ENCODE results near the gene TRPM2. TPM values are rescaled to one million over a fixed set of nuclear protein-coding genes. Genes with fewer than 3 reads are reported as not detected.

Gene TRPM2
- polyA plus RNA-seq, 3 donors, result 0.98 to 1.3 (median 1.2) TPM

GRCh38 chr21:44427241-44428120 is 74.1 kb downstream of the TRPM2 start:
- no peak for DNase-seq

DNA sequence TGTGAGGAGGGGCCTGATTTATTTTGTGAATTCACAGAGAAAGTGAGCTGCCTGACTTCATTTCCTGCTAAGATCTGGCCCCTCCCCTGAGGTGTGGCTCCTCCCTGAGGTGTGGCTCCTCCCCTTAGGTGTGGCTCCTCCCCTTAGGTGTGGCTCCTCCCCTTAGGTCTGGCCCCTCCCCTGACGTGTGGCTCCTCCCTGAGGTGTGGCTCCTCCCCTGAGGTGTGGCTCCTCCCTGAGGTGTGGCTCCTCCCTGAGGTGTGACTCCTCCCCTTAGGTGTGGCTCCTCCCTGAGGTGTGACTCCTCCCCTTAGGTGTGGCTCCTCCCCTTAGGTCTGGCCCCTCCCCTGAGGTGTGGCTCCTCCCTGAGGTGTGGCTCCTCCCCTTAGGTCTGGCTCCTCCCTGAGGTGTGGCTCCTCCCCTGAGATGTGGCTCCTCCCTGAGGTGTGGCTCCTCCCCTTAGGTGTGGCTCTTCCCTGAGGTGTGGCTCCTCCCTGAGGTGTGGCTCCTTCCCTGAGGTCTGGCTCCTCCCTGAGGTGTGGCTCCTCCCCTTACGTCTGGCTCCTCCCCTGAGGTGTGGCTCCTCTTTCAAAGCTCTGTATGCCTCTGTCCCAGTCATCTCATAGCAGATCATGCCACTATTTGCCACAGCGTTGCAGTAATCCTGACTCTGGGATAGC is 75.0 kb downstream of the TRPM2 start:
- DNase-seq, result no peak

DNA sequence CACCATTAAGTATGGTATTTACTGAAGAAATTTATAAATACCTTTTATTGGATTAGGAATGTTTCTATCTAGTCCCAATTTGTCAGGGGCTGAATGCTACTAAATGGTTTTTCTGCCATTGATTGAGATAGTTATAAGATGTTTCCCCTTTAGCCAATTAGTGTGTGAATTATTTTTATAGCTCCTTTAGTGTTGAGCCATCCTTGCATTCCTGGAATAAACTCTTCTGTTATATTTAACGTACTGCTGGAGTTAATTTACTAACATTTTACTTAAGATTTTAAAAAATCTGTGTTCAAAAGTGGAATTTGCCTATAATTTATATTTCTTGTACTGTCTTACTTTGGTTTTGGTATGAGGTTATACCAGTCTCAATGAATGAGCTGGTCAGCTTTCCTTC is 76.5 kb downstream of the TRPM2 start:
- no peak for DNase-seq

- no peak for DNase-seq
Measured at GRCh38 chr21:44431300-44431699, 77.9 kb downstream of the TRPM2 start.

GRCh38 chr21:44432841-44433790 is 79.7 kb downstream of the TRPM2 start:
- DNase-seq, result no peak

- no peak for DNase-seq
Measured at GRCh38 chr21:44433791-44434567, 80.6 kb downstream of the TRPM2 start.

GRCh38 chr21:44434568-44434925 is 81.1 kb downstream of the TRPM2 start:
- no peak for DNase-seq

GRCh38 chr21:44434936-44435635 is 81.7 kb downstream of the TRPM2 start:
- no peak for DNase-seq

- DNase-seq, result no peak
Measured at GRCh38 chr21:44436111-44436611, 82.7 kb downstream of the TRPM2 start.

GRCh38 chr21:44436958-44437357 is 83.5 kb downstream of the TRPM2 start:
- no peak for DNase-seq

GRCh38 chr21:44437371-44437695 is 83.9 kb downstream of the TRPM2 start:
- DNase-seq, result no peak

DNA sequence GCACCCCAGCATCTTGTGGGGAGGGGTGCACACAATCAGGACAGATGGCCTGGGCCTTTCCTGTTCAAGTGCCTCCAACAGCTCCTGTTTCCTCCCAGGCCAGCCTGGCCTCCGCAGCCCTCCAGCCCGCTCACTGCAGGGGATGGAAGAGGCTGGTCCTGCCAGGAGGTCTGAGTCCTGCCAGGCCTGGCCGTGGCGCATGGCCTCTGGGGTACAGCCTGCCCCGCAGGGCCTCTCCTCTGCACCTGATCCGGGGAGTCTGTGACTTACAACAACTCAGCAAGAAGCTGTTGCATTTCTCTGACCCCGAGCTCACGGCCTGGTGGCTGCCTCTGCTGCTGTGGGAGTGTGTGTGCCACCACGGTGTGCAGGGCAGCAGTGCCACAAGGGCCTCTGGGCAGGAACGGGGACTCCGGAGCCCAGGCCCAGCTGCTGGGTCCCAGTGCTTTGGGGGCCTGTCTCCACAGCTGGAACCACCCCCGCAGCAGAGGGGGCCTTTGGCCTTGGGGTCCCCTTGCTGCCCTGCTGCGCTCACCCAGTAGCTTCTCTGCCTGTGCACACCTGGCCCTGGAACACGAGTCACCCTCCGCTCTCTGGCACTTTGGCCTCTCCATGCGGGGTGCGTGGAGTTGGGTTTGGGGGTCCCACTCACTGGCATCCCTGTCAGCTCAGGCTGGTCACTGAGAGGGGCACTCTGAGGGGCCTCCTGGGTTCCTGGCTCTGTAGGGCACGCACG is 84.4 kb downstream of the TRPM2 start:
- DNase-seq, result no peak

DNA sequence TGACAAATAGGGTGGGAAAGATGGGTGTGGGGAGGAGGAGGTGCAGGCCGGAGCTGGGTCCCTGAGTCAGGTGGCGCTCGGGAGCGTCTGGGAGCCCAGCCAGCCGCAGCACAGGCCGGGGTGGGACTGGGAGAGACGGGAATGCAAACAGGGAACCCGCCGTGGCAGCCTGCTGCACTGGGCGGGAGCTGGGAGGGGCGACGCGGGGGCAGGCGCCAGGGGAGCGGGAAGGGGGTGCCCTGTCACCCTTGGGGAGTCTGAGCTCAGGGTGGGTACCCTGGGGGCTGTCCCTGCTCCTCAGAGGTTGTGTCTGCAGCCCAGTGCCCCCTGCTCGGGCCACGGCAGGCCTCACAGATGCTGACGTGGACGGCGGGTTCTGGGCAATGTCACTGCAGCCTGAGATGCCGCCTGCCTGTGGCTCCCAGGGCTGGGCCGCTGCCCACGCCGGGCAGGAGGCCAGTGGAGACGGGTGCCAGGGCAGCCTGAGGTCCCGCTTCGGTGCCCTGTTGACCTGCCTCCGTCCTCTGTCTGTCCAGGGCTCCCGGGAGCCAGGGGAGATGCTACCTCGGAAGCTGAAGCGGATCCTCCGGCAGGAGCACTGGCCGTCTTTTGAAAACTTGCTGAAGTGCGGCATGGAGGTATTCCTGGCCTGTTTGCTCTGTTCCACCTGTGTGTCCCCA is 85.2 kb downstream of the TRPM2 start:
- DNase-seq, result no peak

DNA sequence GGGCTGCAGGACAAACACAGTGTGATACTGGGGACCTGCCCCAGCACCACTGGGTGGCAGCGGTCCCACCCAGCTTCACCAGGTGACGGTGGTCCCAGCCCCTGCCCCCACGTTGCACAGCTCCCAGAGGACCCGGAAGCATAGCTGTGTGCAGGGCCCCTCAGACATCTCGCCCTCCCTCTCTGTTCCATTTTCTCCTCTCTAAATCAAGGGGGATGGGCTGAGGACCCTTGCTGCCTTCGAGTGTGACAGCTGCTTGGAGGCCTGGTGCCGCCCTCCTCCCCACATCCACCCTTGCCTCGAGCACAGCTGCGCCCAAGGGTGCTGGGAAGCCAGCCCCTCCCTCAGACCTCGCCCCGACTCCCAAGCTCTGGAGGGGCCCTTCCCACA is 85.8 kb downstream of the TRPM2 start:
- no peak for DNase-seq

DNA sequence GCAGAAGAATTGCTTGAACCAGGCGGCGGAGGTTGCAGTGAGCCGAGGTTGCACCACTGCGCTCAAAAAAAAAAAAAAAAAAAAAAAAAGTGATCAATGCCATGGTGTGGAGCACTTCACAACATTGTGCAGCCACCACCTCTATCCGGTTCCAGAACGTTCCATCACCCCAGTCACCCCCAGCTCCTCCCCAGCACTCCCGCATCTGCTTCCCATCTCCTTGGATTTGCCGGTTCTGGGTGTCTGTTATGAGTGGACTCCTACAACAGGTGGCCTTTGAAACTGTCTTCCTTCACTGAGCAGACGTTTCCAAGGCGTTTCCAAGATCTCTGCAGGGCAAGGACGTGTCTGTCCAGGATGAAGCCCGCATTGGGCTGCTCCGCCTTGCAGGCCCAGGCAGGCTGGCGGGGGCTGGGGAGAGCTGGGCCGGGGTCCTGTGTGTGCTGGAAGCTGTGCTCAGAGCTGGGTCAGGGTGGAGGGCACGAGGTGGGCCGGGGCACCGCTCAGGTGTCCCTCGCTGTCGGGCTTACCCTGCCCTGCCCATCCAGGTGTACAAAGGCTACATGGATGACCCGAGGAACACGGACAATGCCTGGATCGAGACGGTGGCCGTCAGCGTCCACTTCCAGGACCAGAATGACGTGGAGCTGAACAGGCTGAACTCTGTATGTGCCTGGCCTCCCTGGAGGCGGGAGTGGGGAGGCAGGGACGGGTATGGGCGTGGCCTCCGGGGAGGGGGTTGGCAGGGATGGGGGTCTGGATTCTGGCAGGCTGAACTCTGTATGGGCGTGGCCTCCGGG is 87.0 kb downstream of the TRPM2 start:
- DNase-seq, result no peak

DNA sequence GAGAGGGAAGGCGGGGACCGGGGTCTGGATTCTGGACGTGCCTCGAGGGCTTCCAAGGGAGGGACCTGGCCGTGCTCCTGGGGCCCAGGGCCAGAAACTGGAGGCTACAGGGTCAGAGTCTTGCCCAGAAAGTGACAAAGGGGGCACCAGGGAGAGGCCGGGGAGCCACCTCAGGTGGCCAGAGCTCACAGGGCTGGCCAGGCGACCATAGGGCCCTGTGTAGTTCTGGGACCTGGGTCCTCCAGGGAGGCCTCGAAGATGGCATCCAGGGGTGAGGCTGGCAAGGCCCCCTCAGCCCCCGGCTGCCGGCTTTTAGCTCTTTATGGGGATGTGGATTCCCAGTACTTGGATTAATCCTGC is 87.6 kb downstream of the TRPM2 start:
- DNase-seq, result no peak

DNA sequence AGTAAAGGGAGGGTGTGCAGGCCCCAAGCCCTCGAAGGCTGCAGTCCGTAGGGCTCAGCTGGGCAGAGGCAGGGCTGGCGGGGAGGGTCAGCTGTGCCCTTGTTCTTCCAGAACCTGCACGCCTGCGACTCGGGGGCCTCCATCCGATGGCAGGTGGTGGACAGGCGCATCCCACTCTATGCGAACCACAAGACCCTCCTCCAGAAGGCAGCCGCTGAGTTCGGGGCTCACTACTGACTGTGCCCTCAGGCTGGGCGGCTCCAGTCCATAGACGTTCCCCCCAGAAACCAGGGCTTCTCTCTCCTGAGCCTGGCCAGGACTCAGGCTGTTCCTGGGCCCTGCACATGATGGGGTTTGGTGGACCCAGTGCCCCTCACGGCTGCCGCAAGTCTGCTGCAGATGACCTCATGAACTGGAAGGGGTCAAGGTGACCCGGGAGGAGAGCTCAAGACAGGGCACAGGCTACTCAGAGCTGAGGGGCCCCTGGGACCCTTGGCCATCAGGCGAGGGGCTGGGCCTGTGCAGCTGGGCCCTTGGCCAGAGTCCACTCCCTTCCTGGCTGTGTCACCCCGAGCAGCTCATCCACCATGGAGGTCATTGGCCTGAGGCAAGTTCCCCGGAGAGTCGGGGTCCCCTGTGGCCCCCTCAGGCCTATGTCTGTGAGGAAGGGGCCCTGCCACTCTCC is 88.3 kb downstream of the TRPM2 start:
- no peak for DNase-seq
